GOT3 (cell line): ENCODE data around the gene FAM241B.

Experiments
- DNase-seq: peaks from one replicate; lab custom pipeline; 2025; ENCODE audit warnings: mixed read lengths; lab: John Stamatoyannopoulos, UW

The FAM241B gene

GRCh38 chr10:69649786-69650550, 19.9 kb downstream of the FAM241B start:
- DNase-seq, result no peak

- DNase-seq, result no peak
Measured at GRCh38 chr10:69650589-69651261, 20.7 kb downstream of the FAM241B start.

GRCh38 chr10:69651362-69651761, 21.3 kb downstream of the FAM241B start:
- DNase-seq, result no peak

GRCh38 chr10:69652111-69652856, 22.2 kb downstream of the FAM241B start:
- DNase-seq, result no peak

GRCh38 chr10:69652857-69653199, 22.8 kb downstream of the FAM241B start:
- DNase-seq, result no peak

GRCh38 chr10:69653561-69653960, 23.5 kb downstream of the FAM241B start:
- DNase-seq, result no peak

GRCh38 chr10:69655124-69655867, 25.2 kb downstream of the FAM241B start:
- DNase-seq, result no peak

GRCh38 chr10:69655868-69656555, 26.0 kb downstream of the FAM241B start:
- DNase-seq, result no peak

GRCh38 chr10:69656742-69657269, 26.8 kb downstream of the FAM241B start:
- no peak for DNase-seq

- DNase-seq, result no peak
Measured at GRCh38 chr10:69657430-69657829, 27.4 kb downstream of the FAM241B start.

- no peak for DNase-seq
Measured at GRCh38 chr10:69657866-69658265, 27.8 kb downstream of the FAM241B start.

- no peak for DNase-seq
Measured at GRCh38 chr10:69659241-69660038, 29.4 kb downstream of the FAM241B start.

- DNase-seq, result no peak
Measured at GRCh38 chr10:69660296-69660695, 30.2 kb downstream of the FAM241B start.

- DNase-seq, result no peak
Measured at GRCh38 chr10:69661414-69662172, 31.5 kb downstream of the FAM241B start.

- no peak for DNase-seq
Measured at GRCh38 chr10:69662173-69662877, 32.3 kb downstream of the FAM241B start.

GRCh38 chr10:69662901-69663300, 32.9 kb downstream of the FAM241B start:
- no peak for DNase-seq

- no peak for DNase-seq
Measured at GRCh38 chr10:69663369-69663947, 33.4 kb downstream of the FAM241B start.

GRCh38 chr10:69665474-69666320, 35.6 kb downstream of the FAM241B start:
- DNase-seq, result no peak
